ENCODE measurements around the gene UPK3B. TPM values are rescaled to one million over a fixed set of nuclear protein-coding genes. Genes with fewer than 3 reads are reported as not detected.
A peak's percentile ranks its signal among the peaks of the same experiment; 100 is the strongest.
"Not testable (repeated sequence)": the region's sequence is repeated elsewhere in the genome, so short reads cannot be mapped to it uniquely, and the experiment has no call there.

Gene UPK3B
- total RNA-seq, 1 donor from 2014 or later: 0.49 TPM

DNA sequence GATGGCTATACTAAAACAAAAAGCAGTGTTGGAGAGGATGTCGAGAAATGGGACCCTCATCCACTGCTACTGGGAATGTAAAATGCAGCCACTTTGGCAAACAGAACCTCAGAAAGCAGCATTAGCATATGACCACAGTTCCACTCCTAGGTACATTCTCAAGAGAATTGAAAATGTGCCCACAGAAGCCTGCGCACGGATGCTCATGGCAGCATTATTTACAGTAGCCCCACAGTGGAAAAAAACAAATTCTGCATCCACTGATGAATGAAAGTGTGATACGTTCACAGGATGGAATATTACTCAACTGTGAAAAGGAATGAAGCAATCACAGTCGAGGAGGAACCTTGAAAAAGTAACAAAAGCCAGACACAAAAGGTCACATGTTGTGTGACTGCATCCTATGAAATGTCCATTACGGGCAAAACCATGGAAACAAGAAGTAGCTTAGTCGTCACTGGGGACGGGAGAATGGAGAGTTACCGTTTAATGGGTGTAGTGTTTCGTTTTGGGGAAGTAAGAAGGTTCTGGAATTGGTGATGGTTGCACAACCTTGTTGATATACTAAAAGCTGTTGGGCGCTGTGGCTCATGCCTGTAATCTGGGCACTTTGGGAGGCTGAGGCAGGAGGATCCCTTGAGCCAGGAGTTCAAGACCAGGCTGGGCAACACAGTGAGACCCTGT lies 2.5 kb upstream of the UPK3B start:
- H3K9me3 ChIP-seq (replicated peaks): no peaks in the 10 kb centered on the region
- no peak overlapping the region for H3K27ac ChIP-seq (replicated peaks)
- TF ChIP-seq, protein P1, sequence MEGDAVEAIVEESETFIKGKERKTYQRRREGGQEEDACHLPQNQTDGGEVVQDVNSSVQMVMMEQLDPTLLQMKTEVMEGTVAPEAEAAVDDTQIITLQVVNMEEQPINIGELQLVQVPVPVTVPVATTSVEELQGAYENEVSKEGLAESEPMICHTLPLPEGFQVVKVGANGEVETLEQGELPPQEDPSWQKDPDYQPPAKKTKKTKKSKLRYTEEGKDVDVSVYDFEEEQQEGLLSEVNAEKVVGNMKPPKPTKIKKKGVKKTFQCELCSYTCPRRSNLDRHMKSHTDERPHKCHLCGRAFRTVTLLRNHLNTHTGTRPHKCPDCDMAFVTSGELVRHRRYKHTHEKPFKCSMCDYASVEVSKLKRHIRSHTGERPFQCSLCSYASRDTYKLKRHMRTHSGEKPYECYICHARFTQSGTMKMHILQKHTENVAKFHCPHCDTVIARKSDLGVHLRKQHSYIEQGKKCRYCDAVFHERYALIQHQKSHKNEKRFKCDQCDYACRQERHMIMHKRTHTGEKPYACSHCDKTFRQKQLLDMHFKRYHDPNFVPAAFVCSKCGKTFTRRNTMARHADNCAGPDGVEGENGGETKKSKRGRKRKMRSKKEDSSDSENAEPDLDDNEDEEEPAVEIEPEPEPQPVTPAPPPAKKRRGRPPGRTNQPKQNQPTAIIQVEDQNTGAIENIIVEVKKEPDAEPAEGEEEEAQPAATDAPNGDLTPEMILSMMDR (IDR thresholded peaks at IDR 0.05; ENCODE audit: borderline replicate concordance): no peak
- no peak overlapping the region for H3K4me3 ChIP-seq
- intact Hi-C loops (cut with micrococcal nuclease): no loop called here
- DNase-seq: no peak
- H3K36me3 ChIP-seq: peaks cover 10% of the 10 kb centered on the region
- H3K27me3 ChIP-seq (ENCODE audit: low read depth): no peaks in the 10 kb centered on the region
- peaks cover 7% of the 10 kb centered on the region for H3K4me1 ChIP-seq

DNA sequence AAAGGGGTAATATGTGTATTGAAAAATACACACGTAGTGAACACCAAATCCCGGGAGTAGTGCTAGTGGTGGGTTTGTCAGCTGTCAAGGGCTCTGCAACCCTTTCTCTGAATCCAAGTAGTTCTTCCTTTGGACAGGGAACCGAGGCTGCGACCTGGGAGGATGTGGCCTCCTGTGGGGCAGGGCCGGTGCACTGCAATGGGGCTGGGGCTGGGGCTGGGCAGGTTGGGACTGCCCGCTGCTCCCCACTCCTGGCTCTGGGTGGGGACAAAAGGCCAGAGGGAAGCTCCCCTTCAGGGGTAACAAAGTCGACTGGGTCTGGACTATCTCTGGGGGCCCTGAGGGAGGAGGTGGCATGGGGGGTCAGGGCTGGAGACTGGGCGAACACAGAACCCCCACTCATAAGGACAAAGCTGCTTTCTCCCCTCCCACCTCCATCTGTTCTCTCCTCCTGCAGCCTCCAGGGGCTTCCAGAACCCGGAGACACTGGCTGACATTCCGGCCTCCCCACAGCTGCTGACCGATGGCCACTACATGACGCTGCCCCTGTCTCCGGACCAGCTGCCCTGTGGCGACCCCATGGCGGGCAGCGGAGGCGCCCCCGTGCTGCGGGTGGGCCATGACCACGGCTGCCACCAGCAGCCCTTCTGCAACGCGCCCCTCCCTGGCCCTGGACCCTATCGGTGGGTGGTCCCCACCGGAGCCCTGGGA lies 1.0 kb downstream of the UPK3B start:
- peaks cover 16% of the 10 kb centered on the region for H3K4me1 ChIP-seq
- H3K4me3 ChIP-seq; H3K27ac ChIP-seq (replicated peaks); H3K27me3 ChIP-seq (ENCODE audit: low read depth); H3K36me3 ChIP-seq; H3K9me3 ChIP-seq (replicated peaks); DNase-seq; intact Hi-C loops (cut with micrococcal nuclease): not testable (repeated sequence)

DNA sequence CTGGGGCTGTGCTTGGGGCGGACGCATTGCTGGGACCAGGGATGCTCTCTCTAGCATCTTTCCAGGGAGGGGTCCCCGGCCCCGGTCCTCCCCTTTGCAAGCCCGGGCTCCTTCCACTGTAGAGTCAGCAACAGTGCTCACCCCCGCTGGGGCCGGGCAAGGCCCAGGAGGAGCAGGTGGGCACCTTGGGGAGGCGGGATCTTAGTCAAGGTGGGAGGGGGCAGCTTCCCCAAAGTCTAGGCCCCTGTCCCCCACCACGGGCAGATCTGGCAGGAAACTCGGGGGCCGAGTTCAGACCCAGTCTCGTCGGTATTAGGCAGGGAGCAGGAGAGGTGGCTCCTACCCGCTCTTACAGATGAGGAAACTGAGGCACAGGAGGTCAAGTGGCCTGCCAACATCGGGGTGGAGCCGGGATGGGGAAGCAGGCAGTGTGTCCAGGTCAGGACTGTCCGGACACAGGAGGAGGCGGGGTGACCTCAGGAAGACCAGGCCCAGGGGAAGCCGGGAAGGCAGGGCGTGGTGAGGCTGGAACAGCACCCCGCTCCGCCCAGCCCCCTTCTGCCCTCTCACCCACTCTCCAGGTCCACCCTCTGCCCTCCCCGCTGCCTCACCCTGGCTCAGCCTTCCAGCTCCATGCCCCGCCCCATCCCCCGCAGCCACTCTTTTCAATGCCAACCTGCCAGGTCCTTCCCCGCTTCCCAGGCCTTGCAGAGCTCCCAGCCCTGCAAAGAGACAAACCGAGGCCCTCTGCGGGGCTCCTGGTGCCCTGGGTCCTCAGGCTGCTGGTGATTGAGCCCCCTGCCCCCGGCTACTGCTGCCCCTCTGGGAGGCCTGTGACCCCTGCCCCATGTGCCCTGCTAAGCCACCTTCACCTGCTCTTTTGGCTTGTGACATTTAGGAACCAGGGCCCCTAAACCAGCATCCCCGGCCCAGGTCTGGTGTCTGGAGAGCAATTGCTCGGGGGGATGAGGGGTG lies 1.8 kb downstream of the UPK3B start:
- H3K4me3 ChIP-seq; H3K9me3 ChIP-seq (replicated peaks); intact Hi-C loops (cut with micrococcal nuclease); H3K36me3 ChIP-seq; DNase-seq; H3K27ac ChIP-seq (replicated peaks); H3K27me3 ChIP-seq (ENCODE audit: low read depth): not testable (repeated sequence)
- peaks cover 16% of the 10 kb centered on the region for H3K4me1 ChIP-seq

DNA sequence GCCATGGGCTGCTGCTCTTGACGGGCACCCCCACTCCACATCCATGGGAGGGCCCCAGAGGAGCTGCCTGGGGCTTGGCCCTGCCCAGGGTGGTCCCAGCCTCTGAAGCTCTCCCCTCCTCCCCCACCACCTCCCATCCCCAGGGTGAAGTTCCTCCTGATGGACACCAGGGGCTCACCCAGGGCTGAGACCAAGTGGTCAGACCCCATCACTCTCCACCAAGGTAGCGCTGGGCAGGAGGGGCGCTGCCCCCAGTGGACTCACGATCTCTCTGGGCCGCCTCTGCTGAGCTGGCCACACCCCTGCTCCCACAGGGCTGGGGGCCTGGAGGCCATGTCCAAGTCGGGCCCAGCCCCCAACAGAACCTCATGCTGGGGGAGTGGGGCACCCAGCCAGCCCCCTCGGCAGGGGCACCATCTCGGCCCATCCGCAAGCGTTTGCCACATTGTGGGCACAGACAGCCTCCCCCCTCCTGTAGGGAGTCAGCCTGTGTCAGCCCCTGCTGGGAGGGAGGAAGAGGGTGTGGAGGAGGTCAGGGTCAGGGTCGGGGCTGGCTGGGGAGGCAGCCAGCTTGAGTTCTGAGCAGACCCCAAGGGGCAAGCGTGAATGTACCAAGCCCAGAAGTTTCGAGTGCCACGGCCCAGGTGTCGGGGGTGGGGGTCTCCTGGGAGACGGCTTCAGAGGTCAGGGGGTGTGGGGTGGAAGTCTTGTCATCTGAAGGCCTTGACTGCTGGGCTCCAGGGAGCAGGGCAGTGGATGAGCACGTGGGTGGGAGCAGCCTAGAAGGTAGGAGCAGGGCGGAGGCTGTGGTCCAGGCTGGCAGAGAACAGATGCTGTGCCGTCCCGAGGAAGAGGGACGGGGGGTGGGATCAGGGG lies 2.8 kb downstream of the UPK3B start:
- peaks cover 16% of the 10 kb centered on the region for H3K4me1 ChIP-seq
- intact Hi-C loops (cut with micrococcal nuclease): no loop called here
- no peaks in the 10 kb centered on the region for H3K9me3 ChIP-seq (replicated peaks)
- DNase-seq: no peak
- TF ChIP-seq, protein P1 (IDR thresholded peaks at IDR 0.05; ENCODE audit: borderline replicate concordance): peak; percentile 22
- no peaks in the 10 kb centered on the region for H3K36me3 ChIP-seq
- no peak overlapping the region for H3K4me3 ChIP-seq
- H3K27ac ChIP-seq (replicated peaks): no peak overlapping the region
- no peaks in the 10 kb centered on the region for H3K27me3 ChIP-seq (ENCODE audit: low read depth)

DNA sequence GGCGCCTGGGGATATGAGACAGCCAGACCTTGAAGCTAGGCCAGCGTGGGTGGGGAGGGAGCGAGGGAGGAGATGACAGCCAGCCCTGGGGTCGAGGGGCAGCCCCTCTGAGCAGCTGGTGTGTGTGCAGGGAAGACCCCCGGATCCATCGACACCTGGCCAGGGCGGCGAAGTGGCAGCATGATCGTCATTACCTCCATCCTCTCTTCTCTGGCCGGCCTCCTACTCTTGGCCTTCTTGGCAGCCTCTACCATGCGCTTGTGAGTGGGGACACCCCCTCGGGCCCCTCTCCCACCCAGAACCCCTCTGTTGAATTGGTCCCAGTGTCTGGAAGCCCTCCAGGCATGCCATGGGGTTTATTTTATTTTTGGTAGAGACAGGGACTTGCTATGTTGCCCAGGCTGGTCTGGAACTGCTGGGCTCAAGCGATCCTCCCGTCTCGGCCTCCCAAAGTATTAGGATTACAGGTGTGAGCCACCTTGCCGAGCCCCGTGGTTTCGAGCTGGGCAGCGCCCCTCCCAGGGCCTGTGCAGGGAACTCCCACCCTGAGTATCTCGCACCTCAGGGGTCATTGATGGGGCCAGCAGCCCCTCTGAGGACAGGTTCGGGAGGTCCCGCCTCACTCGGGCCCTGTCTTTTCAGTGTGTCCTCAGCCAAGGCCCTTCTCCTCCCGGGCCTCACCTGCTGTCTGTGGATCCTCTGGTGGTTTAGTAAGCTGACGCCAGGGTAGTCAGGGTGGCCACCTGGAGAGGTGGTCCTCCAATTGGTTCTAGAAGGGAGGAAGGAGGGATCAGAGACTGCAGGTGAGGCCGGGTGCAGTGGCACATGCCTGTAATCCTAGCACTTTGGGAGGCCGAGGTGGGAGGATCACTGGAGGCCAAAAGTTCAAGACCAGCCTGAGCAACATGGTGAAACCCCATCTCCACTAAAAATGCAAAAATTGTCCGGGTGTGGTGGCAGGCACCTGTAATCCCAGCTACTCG lies 3.8 kb downstream of the UPK3B start:
- DNase-seq: no peak
- Histone ChIP-seq H3K36me3 (no peaks in the 10 kb centered on the region), H3K4me3 (no peak overlapping the region), H3K4me1 (peaks cover 16% of the 10 kb centered on the region), H3K9me3 (replicated peaks) (no peaks in the 10 kb centered on the region), H3K27ac (replicated peaks) (no peak overlapping the region), H3K27me3 (ENCODE audit: low read depth) (no peaks in the 10 kb centered on the region)
- intact Hi-C loops (cut with micrococcal nuclease): no loop called here
- TF ChIP-seq, protein P1 (IDR thresholded peaks at IDR 0.05; ENCODE audit: borderline replicate concordance): no peak
